ENCODE data around the gene HIVEP2.

Gene HIVEP2

GRCh38 chr6:142737368-142738034 is 207.5 kb downstream of the HIVEP2 start:
- no peak for DNase-seq (ENCODE audit: low spot score)

DNA sequence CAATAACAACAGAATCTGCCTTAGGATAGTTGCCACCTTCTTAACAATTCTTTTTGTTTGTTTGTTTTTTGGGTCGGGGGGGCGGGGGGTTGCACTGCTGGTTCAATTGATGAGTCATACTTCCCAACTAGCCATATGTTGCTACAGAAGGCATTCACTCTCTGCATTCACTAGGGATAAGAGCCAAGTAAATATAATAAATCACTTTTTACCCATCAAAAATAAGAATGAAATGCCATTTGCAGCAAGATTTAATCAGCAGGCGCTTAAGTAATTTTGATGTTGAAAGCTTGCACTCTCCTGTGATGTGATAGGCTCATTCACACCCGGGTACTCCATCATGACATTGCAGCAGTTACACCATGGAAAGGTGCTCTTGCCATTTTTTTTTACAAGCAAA is 209.8 kb downstream of the HIVEP2 start:
- no peak for DNase-seq (ENCODE audit: low spot score)

GRCh38 chr6:142732790-142733189 is 212.2 kb downstream of the HIVEP2 start:
- no peak for DNase-seq (ENCODE audit: low spot score)

- DNase-seq (ENCODE audit: low spot score) = no peak
These were observed 213.4 kb downstream of the HIVEP2 start for GRCh38 chr6:142731611-142732010.

DNA sequence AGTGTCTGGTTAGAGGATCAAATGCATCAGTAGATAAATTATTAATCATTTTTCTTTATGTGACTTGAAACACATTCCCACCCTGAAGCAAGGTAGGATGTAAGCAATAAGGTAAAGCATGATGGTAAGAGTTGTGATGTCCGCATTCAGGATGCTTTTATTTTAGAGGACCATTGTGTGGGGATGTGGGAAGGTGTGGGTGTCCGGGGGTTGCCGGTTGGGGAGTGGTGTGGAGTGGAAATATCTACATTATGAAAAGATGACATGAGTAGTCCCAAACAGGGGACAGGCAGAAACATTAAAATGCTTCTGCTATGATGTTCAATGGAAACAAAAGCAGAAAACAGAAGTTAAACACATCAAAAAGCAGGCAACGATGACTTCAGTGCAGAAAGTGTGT is 215.4 kb downstream of the HIVEP2 start:
- no peak for DNase-seq (ENCODE audit: low spot score)

GRCh38 chr6:142728910-142729481 is 216.0 kb downstream of the HIVEP2 start:
- DNase-seq (ENCODE audit: low spot score) = no peak

GRCh38 chr6:142728364-142728763 is 216.6 kb downstream of the HIVEP2 start:
- no peak for DNase-seq (ENCODE audit: low spot score)

GRCh38 chr6:142726616-142727015 is 218.4 kb downstream of the HIVEP2 start:
- no peak for DNase-seq (ENCODE audit: low spot score)

DNA sequence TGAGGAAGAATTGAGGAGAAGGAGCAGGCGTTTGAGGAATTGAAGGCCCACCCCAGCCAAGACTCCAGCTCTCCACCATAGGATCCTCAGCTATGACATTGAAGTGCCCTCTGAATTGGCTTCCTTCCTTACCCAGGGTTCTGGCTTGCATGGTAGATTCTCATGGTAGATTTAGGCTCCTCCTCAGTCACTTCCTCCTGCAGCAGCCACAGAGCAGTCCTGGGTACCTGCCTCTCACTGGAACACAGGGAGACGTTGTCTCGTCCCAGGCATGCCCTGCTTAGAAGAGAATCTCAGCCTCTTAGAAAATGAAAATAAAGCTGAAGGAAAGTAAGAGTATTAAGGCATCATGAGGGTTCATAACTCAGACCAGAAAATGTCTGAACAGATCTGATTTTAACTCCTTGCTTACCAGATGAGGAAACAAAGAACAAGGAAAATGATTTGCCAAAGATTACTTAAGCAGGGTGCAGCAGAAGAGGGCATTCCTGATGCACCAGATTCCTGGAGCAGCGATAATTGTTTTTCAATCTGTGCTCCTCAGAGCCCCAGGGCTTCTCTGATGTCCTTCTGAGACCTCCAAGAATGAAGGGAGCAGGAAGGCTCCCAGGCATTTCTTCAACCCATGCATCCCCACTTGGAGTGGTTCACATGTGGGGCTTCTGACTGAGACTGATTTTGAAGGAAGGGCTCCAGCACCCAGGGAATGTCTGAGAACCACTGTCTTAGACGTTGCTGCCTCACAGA is 219.8 kb downstream of the HIVEP2 start:
- no peak for DNase-seq (ENCODE audit: low spot score)

- DNase-seq (ENCODE audit: low spot score) = no peak
These were observed 222.1 kb downstream of the HIVEP2 start for GRCh38 chr6:142722841-142723240.

DNA sequence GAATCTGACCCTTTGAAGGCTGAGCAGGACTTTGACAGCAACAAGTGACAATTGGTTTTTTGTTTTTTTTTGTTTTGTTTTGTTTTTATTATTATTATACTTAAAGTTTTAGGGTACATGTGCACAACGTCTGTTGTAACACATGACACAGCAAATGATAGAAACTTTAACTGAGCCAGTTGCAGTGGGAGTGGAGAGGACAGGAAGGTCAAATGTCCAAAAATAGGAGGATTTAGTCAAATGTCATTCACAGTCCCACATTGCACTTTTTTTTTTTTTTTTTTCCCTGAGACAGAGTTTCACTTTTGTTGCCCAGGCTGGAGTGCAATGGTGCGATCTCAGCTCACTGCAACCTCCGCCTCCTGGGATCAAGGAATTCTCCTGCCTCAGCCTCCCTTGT is 223.0 kb downstream of the HIVEP2 start:
- no peak for DNase-seq (ENCODE audit: low spot score)

GRCh38 chr6:142721215-142721920 is 223.6 kb downstream of the HIVEP2 start:
- DNase-seq (ENCODE audit: low spot score) = no peak

- DNase-seq (ENCODE audit: low spot score) = no peak
These were observed 226.2 kb downstream of the HIVEP2 start for GRCh38 chr6:142718667-142719191.

- no peak for DNase-seq (ENCODE audit: low spot score)
These were observed 228.9 kb downstream of the HIVEP2 start for GRCh38 chr6:142716097-142716496.

- no peak for DNase-seq (ENCODE audit: low spot score)
These were observed 229.8 kb downstream of the HIVEP2 start for GRCh38 chr6:142714951-142715785.

- no peak for DNase-seq (ENCODE audit: low spot score)
These were observed 231.0 kb downstream of the HIVEP2 start for GRCh38 chr6:142713959-142714358.

DNA sequence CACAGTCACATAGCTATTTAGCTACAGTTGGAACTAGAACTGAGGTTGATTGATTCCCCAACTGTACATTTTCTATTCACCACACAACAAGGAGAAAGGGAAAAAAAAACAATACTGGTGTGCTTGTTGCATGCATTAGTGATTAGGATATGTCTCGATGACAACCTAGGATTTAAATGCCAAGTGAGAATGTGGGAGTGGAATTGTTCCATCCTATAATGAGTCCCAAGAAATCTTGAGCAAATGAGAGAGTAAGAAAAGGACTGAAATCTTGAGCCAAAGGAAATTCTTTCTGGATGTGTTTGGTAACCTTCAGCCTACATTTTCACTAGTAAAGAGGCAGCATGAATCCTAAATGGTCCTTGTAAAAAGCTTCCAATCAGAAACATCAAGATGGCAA is 232.7 kb downstream of the HIVEP2 start:
- no peak for DNase-seq (ENCODE audit: low spot score)

DNA sequence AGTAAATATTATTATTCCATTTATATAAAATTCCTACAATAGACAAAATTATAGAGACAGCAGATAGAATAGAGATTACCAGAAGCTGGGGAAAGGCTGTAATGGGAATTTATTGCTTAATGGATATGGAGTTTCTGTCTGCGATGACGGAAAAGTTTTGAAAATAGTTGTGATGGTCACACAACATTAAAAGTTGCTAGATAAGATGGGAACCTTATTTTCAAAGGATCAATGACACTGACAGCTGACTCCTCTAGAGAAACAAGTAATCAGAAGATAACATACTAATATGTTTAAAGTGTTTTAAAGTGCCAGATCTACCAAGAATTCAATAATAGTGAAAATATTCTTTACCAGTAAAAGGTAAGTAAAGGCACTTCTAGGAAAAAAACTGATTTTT is 236.3 kb downstream of the HIVEP2 start:
- no peak for DNase-seq (ENCODE audit: low spot score)

- no peak for DNase-seq (ENCODE audit: low spot score)
These were observed 237.7 kb downstream of the HIVEP2 start for GRCh38 chr6:142707255-142707654.

- DNase-seq (ENCODE audit: low spot score) = no peak
These were observed 238.8 kb downstream of the HIVEP2 start for GRCh38 chr6:142706210-142706609.

DNA sequence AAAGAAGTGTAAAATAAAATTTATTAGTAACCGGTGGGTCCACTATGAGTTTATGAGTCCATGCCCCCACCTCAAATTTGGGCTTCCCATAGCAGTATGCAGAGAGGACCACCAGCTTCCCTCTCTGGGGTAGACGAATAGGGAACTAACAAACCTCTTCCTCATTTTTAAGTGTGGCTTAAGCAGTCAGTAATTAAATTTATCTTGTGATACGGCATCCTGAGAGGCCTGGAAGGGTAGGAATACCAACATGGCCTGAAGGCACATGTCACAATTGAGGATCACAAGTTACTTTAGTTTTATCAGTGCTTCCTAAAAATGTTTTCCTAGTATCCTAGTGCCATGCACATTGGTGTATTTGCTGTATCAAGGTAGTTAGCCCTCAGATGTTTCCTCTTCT is 239.9 kb downstream of the HIVEP2 start:
- no peak for DNase-seq (ENCODE audit: low spot score)

Data from COLO829 (cell line).